Measurements from ENCODE around the gene LARGE2. TPM values are rescaled to one million over a fixed set of nuclear protein-coding genes. Genes with fewer than 3 reads are reported as not detected.

LARGE2 gene
- total RNA-seq, 1 donor from 2014 or later: 6.6 TPM

GRCh38 chr11:45932217-45932616, 9.8 kb downstream of the LARGE2 start:
- Histone ChIP-seq H3K36me3 (peaks cover 0 to 33% of the 10 kb centered on the region in 2 donors), H3K4me3 (peak overlapping the region in 1 of 2 donors; percentile 11), H3K27me3 (no peaks in the 10 kb centered on the region), H3K4me1 (peaks cover 32% of the 10 kb centered on the region), H3K9me3 (no peaks in the 10 kb centered on the region), H3K27ac (peak overlapping the region; percentile 45)
- DNase-seq (ENCODE audit: extremely low spot score in 2 of 2): peak in 1 of 2 donors; percentile 86
- intact Hi-C loops (cut with DNase I): no loop called here
- no peak for TF ChIP-seq POLR2A (IDR thresholded peaks at IDR 0.05)
- no peak for TF ChIP-seq POLR2AphosphoS5 (IDR thresholded peaks at IDR 0.05; ENCODE audit: insufficient read depth in 1 of 2, low read depth in 1 of 2)

- no peaks in the 10 kb centered on the region for H3K27me3 ChIP-seq
- H3K36me3 ChIP-seq: peaks cover 0 to 44% of the 10 kb centered on the region in 2 donors
- no peak overlapping the region for H3K27ac ChIP-seq
- H3K4me1 ChIP-seq: peaks cover 32% of the 10 kb centered on the region
- intact Hi-C loops (cut with DNase I): no loop called here
- DNase-seq (ENCODE audit: extremely low spot score in 2 of 2): peak in 1 of 2 donors; percentile 86
- H3K4me3 ChIP-seq: peak overlapping the region in 1 of 2 donors; percentile 11
- TF ChIP-seq POLR2AphosphoS5 (IDR thresholded peaks at IDR 0.05; ENCODE audit: insufficient read depth in 1 of 2, low read depth in 1 of 2): peak in 1 of 2 donors; percentile 32
- TF ChIP-seq POLR2A (IDR thresholded peaks at IDR 0.05): no peak
- H3K9me3 ChIP-seq: no peaks in the 10 kb centered on the region
Observed at GRCh38 chr11:45933131-45933831, 10.8 kb downstream of the LARGE2 start.

DNA sequence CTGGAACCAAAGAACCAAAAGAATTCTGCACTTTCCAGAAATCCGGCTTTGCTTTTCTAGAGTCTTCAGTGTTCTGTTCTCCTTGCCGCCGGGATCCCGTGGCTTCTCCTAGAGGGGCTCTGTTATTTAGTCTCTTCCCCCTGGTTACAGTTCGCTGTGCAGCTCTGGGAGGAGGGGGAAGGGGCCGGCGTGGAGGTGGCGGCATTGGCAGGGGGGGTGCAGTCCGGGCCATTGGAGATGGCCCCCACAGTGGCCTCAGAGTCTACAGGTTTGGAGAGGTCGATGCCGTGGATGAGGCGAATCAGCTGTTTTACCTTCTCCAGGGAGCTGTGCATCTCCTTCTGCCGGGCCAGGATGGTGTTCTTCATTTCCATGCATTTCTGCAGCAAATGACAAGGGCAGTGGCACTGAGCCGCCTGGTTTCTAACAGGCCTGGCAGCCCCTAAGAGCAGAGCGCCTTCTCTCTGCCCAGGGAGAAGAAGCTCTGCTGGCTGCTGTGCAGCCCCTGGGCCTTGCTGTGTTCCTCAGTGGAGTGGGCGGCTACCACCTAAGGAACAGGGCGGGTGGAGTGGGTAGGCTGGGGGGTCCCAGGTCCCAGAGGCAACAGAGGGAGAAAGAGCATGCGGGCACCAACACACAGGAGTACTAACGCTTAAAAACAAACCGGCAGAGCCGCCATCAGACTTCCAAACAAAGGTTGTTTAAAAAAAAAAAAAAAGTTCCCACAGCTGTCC, 11.6 kb downstream of the LARGE2 start:
- Histone ChIP-seq H3K36me3 (peaks cover 0 to 46% of the 10 kb centered on the region in 2 donors), H3K9me3 (no peaks in the 10 kb centered on the region), H3K4me3 (no peak overlapping the region), H3K4me1 (peaks cover 32% of the 10 kb centered on the region), H3K27me3 (no peaks in the 10 kb centered on the region), H3K27ac (no peak overlapping the region)
- intact Hi-C loops (cut with DNase I): no loop called here
- TF ChIP-seq POLR2A (IDR thresholded peaks at IDR 0.05) (no peak), POLR2AphosphoS5 (IDR thresholded peaks at IDR 0.05; ENCODE audit: insufficient read depth in 1 of 2, low read depth in 1 of 2) (no peak)
- TF ChIP-seq, protein P1, sequence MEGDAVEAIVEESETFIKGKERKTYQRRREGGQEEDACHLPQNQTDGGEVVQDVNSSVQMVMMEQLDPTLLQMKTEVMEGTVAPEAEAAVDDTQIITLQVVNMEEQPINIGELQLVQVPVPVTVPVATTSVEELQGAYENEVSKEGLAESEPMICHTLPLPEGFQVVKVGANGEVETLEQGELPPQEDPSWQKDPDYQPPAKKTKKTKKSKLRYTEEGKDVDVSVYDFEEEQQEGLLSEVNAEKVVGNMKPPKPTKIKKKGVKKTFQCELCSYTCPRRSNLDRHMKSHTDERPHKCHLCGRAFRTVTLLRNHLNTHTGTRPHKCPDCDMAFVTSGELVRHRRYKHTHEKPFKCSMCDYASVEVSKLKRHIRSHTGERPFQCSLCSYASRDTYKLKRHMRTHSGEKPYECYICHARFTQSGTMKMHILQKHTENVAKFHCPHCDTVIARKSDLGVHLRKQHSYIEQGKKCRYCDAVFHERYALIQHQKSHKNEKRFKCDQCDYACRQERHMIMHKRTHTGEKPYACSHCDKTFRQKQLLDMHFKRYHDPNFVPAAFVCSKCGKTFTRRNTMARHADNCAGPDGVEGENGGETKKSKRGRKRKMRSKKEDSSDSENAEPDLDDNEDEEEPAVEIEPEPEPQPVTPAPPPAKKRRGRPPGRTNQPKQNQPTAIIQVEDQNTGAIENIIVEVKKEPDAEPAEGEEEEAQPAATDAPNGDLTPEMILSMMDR (IDR thresholded peaks at IDR 0.05): no peak
- no peak for DNase-seq (ENCODE audit: extremely low spot score in 2 of 2)

- no peaks in the 10 kb centered on the region for H3K27me3 ChIP-seq
- intact Hi-C loops (cut with DNase I): no loop called here
- DNase-seq (ENCODE audit: extremely low spot score in 2 of 2): no peak
- H3K27ac ChIP-seq: no peak overlapping the region
- peaks cover 25% of the 10 kb centered on the region for H3K4me1 ChIP-seq
- no peak overlapping the region for H3K4me3 ChIP-seq
- no peaks in the 10 kb centered on the region for H3K9me3 ChIP-seq
- H3K36me3 ChIP-seq: peaks cover 0 to 46% of the 10 kb centered on the region in 2 donors
- TF ChIP-seq, protein P1 (IDR thresholded peaks at IDR 0.05): no peak
- TF ChIP-seq POLR2A (IDR thresholded peaks at IDR 0.05) (no peak), POLR2AphosphoS5 (IDR thresholded peaks at IDR 0.05; ENCODE audit: insufficient read depth in 1 of 2, low read depth in 1 of 2) (no peak)
Observed at GRCh38 chr11:45934580-45935318, 12.3 kb downstream of the LARGE2 start.

GRCh38 chr11:45935349-45936064, 13.1 kb downstream of the LARGE2 start:
- no peak for TF ChIP-seq POLR2A (IDR thresholded peaks at IDR 0.05)
- TF ChIP-seq POLR2AphosphoS5 (IDR thresholded peaks at IDR 0.05; ENCODE audit: insufficient read depth in 1 of 2, low read depth in 1 of 2): no peak
- TF ChIP-seq, protein P1 (IDR thresholded peaks at IDR 0.05): no peak
- H3K9me3 ChIP-seq: no peaks in the 10 kb centered on the region
- no peak overlapping the region for H3K4me3 ChIP-seq
- H3K4me1 ChIP-seq: peaks cover 18% of the 10 kb centered on the region
- no peak for DNase-seq (ENCODE audit: extremely low spot score in 2 of 2)
- H3K27me3 ChIP-seq: no peaks in the 10 kb centered on the region
- peaks cover 0 to 46% of the 10 kb centered on the region in 2 donors for H3K36me3 ChIP-seq
- intact Hi-C loops (cut with DNase I): no loop called here
- no peak overlapping the region for H3K27ac ChIP-seq

Data from vagina (tissue), 2 donors.